GM12801 (cell line): Measurements from ENCODE around the gene CHAF1A.

ENCODE experiments used
- CTCF ChIP-seq: IDR thresholded peaks from one replicate; pipeline ENCODE4 v1.5.1; 2011; ENCODE audit warnings: control low read depth; ENCODE audit not compliant: insufficient read length; ENCODE audit errors: extremely low read depth

CHAF1A gene

GRCh38 chr19:4388337-4389063 is 13.9 kb upstream of the CHAF1A start:
- TF ChIP-seq CTCF = no peak

- no peak for TF ChIP-seq CTCF
Observed at GRCh38 chr19:4389064-4389375, 13.4 kb upstream of the CHAF1A start.

GRCh38 chr19:4389511-4390016 is 12.9 kb upstream of the CHAF1A start:
- no peak for TF ChIP-seq CTCF

- no peak for TF ChIP-seq CTCF
Observed at GRCh38 chr19:4390017-4390566, 12.3 kb upstream of the CHAF1A start.

- TF ChIP-seq CTCF = no peak
Observed at GRCh38 chr19:4390567-4391305, 11.7 kb upstream of the CHAF1A start.

- no peak for TF ChIP-seq CTCF
Observed at GRCh38 chr19:4391306-4391693, 11.1 kb upstream of the CHAF1A start.

GRCh38 chr19:4391701-4392483 is 10.5 kb upstream of the CHAF1A start:
- TF ChIP-seq CTCF = no peak
